Sigmoid colon (tissue), 7 donors: Measurements from ENCODE around the gene SMIM32. TPM values are rescaled to one million over a fixed set of nuclear protein-coding genes. Genes with fewer than 3 reads are reported as not detected.

Experiments
- DNase-seq: peaks from one replicate; pipeline ENCODE4 v3.0.0-alpha.2; 2019
- H3K27ac ChIP-seq, 4 donors: fragments of 200-600 bp; sonication (generic); one replicate each; pipeline ENCODE4 v1.5.1; 2016 to 2019; ENCODE audit warnings: mild to moderate bottlenecking in 1 of 4
- H3K27me3 ChIP-seq, 3 donors: fragments of 200-600 bp; sonication (generic); one replicate each; pipeline ENCODE4 v1.5.1; 2019; ENCODE audit warnings: mild to moderate bottlenecking in 1 of 3
- H3K36me3 ChIP-seq, 4 donors: fragments of 200-600 bp; sonication (generic); one replicate each; pipeline ENCODE4 v1.5.1; 2016 to 2019
- H3K4me1 ChIP-seq, 4 donors: fragments of 200-600 bp; sonication (generic); one replicate each; pipeline ENCODE4 v1.5.1; 2017 to 2019
- H3K4me3 ChIP-seq, 4 donors: fragments of 200-600 bp; sonication (generic); one replicate each; pipeline ENCODE4 v1.5.1; 2017 to 2019; ENCODE audit warnings: mild to moderate bottlenecking in 2 of 4, moderate library complexity in 1 of 4
- H3K9me3 ChIP-seq, 4 donors: fragments of 200-600 bp in 3 of 4; sonication (generic) in 3 of 4; one replicate each; pipeline versions ENCODE4 v1.5.1 to v1.6.1; 2013 to 2019
- EP300 ChIP-seq, 4 donors: sonication (generic); formaldehyde crosslinking; IDR thresholded peaks; one replicate each; pipeline ENCODE4 v1.6.1; 2017; ENCODE audit warnings: antibody characterized with exemption in 4 of 4
- POLR2A ChIP-seq, 2 donors: fragments of 450-650 bp; IDR thresholded peaks; one replicate each; pipeline ENCODE4 v1.6.1; 2016; ENCODE audit warnings: antibody characterized with exemption in 2 of 2, mild to moderate bottlenecking in 2 of 2, moderate library complexity in 2 of 2
- POLR2AphosphoS5 ChIP-seq, 4 donors: sonication (generic); formaldehyde crosslinking; IDR thresholded peaks; one replicate each; pipeline ENCODE4 v1.6.1; 2017; ENCODE audit warnings: antibody characterized with exemption in 4 of 4
- WGBS, 2 donors: extraction: QIAGEN DNeasy Blood & Tissue Kit; methylation state at CpG; one replicate each; pipeline ENCODE4 v1.1.7; 2013; 5-methylcytosine and 5-hydroxymethylcytosine counted together
- intact Hi-C: fragments of 100-400 bp; cut with DNase I; formaldehyde crosslinking; loops from one replicate; pipeline ENCODE4 v1.15.1; 2023
- polyA plus RNA-seq, 3 donors: library from polyadenylated mRNA; stranded (reverse); fragments of 200-250 nt; gene quantifications; one replicate each; pipeline ENCODE4 v1.2.3, GENCODE V29; 2013
- total RNA-seq, 4 donors: library from RNA; depleted of rRNA; stranded (reverse); fragments of >200 nt; gene quantifications; one replicate each; pipeline ENCODE4 v1.1.0, GENCODE V29; 2016
- TF ChIP-seq, protein P1 (sequence below), 4 experiments: fragments of 450-650 bp in 3 of 4; fragments of 200-600 bp in 1 of 4; IDR thresholded peaks; one replicate each; pipeline ENCODE4 v1.5.1; 2016 to 2019; ENCODE audit warnings: antibody characterized with exemption in 4 of 4, mild to moderate bottlenecking in 3 of 4, moderate library complexity in 2 of 4
- donor health status: healthy with polysubstance abuse.
- donor health status: Bipolar disorder and iron deficiency.
- donor health status: healthy.

Gene SMIM32
- total and polyA plus RNA-seq, 7 donors = 0.36 to 10.8 (median 9.6) TPM; not detected in 3

DNA sequence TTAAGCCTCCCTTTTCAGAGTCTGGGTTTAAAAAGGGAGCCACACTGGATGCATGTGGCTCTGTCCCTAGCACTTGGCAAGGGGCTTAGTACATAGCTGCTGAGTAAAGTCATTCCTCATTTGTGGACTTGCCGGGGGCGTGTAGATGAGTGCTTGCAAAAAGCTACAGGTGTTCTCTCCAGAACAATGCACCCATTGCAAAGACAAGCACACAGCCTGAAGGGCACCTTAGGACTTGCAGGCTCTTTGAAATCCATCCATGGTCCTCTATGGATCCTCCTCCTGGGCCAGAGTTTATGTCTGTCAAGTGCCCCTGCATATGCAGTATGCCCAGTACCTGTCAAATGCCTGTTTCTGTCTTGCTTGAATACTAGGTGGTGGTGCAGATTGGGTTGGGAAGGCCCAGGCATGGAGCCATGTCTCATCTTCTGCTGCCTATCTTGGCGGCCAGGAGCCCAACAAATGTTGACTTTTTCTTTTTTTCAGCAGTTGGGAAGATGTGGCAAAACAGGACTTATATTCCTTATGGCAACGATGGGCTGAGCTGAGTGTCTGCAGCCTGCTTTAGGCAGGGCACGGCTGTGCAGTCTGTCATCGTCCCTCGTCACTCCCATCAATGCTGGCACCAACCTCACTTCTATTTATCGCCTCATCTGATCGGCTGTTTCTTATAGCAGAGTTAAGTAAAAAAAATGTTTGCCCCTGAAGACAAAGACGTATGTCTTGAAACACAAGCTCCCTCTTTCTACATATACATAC lies 18.5 kb upstream of the SMIM32 start:
- Histone ChIP-seq H3K9me3 (no peaks in the 10 kb centered on the region), H3K27ac (no peak overlapping the region), H3K27me3 (peaks cover 0 to 12% (median 7%) of the 10 kb centered on the region in 3 donors), H3K36me3 (no peaks in the 10 kb centered on the region), H3K4me1 (no peaks in the 10 kb centered on the region), H3K4me3 (no peak overlapping the region)
- intact Hi-C loops = loop anchor here (1.0 to 10.0 kb wide), 4 partner anchors 124 to 647 kb away; no protein-coding TSS in a partner anchor
- no peak for DNase-seq
- WGBS, 2 donors = 87% methylated on average over 10 of the region's 10 CpGs
- TF ChIP-seq, protein P1, sequence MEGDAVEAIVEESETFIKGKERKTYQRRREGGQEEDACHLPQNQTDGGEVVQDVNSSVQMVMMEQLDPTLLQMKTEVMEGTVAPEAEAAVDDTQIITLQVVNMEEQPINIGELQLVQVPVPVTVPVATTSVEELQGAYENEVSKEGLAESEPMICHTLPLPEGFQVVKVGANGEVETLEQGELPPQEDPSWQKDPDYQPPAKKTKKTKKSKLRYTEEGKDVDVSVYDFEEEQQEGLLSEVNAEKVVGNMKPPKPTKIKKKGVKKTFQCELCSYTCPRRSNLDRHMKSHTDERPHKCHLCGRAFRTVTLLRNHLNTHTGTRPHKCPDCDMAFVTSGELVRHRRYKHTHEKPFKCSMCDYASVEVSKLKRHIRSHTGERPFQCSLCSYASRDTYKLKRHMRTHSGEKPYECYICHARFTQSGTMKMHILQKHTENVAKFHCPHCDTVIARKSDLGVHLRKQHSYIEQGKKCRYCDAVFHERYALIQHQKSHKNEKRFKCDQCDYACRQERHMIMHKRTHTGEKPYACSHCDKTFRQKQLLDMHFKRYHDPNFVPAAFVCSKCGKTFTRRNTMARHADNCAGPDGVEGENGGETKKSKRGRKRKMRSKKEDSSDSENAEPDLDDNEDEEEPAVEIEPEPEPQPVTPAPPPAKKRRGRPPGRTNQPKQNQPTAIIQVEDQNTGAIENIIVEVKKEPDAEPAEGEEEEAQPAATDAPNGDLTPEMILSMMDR (IDR thresholded peaks at IDR 0.05) = no peak
- no peak for TF ChIP-seq POLR2A (IDR thresholded peaks at IDR 0.05)
- no peak for TF ChIP-seq EP300 (IDR thresholded peaks at IDR 0.05)
- no peak for TF ChIP-seq POLR2AphosphoS5 (IDR thresholded peaks at IDR 0.05)

DNA sequence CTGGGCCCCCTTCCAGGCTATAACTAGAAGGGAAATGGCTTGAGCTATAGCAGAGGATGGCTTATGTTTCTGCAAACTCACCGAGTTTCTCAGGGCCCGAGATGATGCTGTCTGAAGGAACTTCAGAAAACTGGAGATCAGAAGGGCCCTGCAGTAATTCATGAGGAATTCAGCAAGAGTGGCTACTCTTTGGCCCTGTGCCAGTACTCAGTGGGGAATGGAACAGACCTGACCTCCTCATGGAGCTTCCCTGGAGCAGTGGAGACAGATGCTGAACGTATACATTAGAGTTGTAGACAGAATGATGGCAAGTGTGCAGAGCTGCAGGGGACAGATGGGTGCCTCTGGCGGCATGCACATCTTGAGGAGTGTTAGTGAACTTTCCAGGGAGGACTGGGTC lies 17.3 kb upstream of the SMIM32 start:
- peaks cover 0 to 12% (median 7%) of the 10 kb centered on the region in 3 donors for H3K27me3 ChIP-seq
- DNase-seq = no peak
- H3K36me3 ChIP-seq = no peaks in the 10 kb centered on the region
- TF ChIP-seq POLR2AphosphoS5 (IDR thresholded peaks at IDR 0.05) = no peak
- TF ChIP-seq EP300 (IDR thresholded peaks at IDR 0.05) = no peak
- TF ChIP-seq POLR2A (IDR thresholded peaks at IDR 0.05) = no peak
- TF ChIP-seq, protein P1 (IDR thresholded peaks at IDR 0.05) = no peak
- H3K9me3 ChIP-seq = peaks cover 0 to 5% (median 0%) of the 10 kb centered on the region in 4 donors
- intact Hi-C loops = loop anchor here (2.0 to 10.0 kb wide), 3 partner anchors 123 to 645 kb away; no protein-coding TSS in a partner anchor
- 88 to 91% methylated on average over 4 of the region's 4 CpGs for WGBS, 2 donors
- H3K4me1 ChIP-seq = no peaks in the 10 kb centered on the region
- H3K4me3 ChIP-seq = no peak overlapping the region
- H3K27ac ChIP-seq = no peak overlapping the region

DNA sequence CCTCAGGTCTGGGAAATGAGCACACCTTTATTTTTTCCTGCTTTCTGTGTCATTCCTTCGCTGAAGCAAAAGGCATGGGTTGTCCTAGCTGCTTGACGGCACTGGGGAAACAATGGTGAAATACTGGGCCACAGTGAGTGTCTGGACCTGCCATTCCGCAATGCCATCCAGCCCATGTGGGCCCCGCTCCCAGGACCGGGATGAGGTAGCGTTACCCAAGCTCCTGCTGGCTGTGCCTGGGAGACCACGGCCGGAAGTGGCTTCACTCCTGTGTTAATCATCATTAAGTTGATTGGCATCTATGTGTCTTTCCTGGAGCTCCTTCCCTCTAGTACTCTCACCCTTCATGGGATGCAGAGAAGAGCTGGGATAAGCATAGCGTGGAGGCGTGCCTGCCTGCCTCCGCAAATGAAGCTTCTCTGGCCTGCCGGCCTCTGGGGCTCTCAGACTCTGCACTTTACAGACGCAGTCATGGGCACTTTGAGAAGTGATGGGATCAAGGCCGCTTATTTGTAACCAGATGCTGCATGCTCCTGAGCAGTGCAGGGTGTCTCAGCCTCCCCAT lies 16.5 kb upstream of the SMIM32 start:
- Histone ChIP-seq H3K27me3 (peaks cover 0 to 12% (median 7%) of the 10 kb centered on the region in 3 donors), H3K9me3 (peaks cover 0 to 5% (median 0%) of the 10 kb centered on the region in 4 donors), H3K4me1 (no peaks in the 10 kb centered on the region), H3K4me3 (no peak overlapping the region), H3K27ac (no peak overlapping the region), H3K36me3 (no peaks in the 10 kb centered on the region)
- 93 to 94% methylated on average over 14 of the region's 14 CpGs for WGBS, 2 donors
- intact Hi-C loops = no loop called here
- DNase-seq = no peak
- TF ChIP-seq EP300 (IDR thresholded peaks at IDR 0.05) (no peak), POLR2AphosphoS5 (IDR thresholded peaks at IDR 0.05) (no peak), POLR2A (IDR thresholded peaks at IDR 0.05) (no peak)
- TF ChIP-seq, protein P1 (IDR thresholded peaks at IDR 0.05) = no peak

DNA sequence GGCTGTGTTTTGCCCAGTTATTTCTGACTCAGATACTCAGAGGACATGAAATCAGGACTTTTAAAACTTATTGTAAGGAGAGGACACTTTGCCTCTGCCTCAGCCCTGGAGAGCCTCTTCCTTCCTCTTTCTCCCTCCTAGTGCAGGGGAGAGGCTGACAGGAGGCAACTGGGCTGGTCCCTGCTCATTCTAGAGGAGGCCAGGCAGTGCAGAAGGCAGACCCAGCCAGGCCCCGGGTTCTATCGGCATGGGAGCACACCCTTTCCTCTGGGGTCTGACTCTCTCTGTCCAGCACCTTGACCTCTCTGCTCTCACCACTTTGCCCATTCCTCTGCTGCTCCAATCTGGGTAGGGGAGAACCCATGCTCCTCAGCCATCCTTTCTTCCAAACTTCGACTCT lies 16.0 kb upstream of the SMIM32 start:
- intact Hi-C loops = no loop called here
- H3K9me3 ChIP-seq = peaks cover 0 to 5% (median 0%) of the 10 kb centered on the region in 4 donors
- H3K4me3 ChIP-seq = no peak overlapping the region
- DNase-seq = no peak
- WGBS, 2 donors = 57 to 80% methylated on average over 3 of the region's 3 CpGs
- H3K36me3 ChIP-seq = no peaks in the 10 kb centered on the region
- H3K4me1 ChIP-seq = no peaks in the 10 kb centered on the region
- no peak for TF ChIP-seq POLR2AphosphoS5 (IDR thresholded peaks at IDR 0.05)
- no peak for TF ChIP-seq EP300 (IDR thresholded peaks at IDR 0.05)
- TF ChIP-seq, protein P1 (IDR thresholded peaks at IDR 0.05) = no peak
- no peak for TF ChIP-seq POLR2A (IDR thresholded peaks at IDR 0.05)
- no peak overlapping the region for H3K27ac ChIP-seq
- H3K27me3 ChIP-seq = peaks cover 0 to 12% (median 7%) of the 10 kb centered on the region in 3 donors
